Omental fat pad (tissue), 4 donors: ENCODE results near the gene N4BP3. TPM values are rescaled to one million over a fixed set of nuclear protein-coding genes. Genes with fewer than 3 reads are reported as not detected.

ENCODE experiments used
- ATAC-seq: fragments of 150-250 bp; one replicate; pipeline ENCODE4 v1.9.1; 2016; ENCODE audit warnings: mild to moderate bottlenecking, moderate library complexity; ENCODE audit not compliant: low FRiP score
- DNase-seq: peaks from one replicate; pipeline ENCODE4 v3.0.0-alpha.2; 2019; ENCODE audit warnings: low spot score
- CTCF ChIP-seq, 3 donors: fragments of 450-650 bp; IDR thresholded peaks; one replicate each; pipeline ENCODE4 v1.5.1; 2016 to 2017; ENCODE audit warnings: antibody characterized with exemption in 3 of 3, mild to moderate bottlenecking in 3 of 3, moderate library complexity in 2 of 3
- total RNA-seq, 4 donors: library from RNA; depleted of rRNA; stranded (reverse); fragments of >200 nt; gene quantifications; one replicate each; pipeline ENCODE4 v1.1.0, GENCODE V29; 2016

Gene N4BP3
- total RNA-seq, 4 donors from 2014 or later = 0.84 to 3.5 (median 1.4) TPM

- ATAC-seq = no peak
- no peak for DNase-seq
- TF ChIP-seq CTCF (IDR thresholded peaks at IDR 0.05) = no peak
Measured at GRCh38 chr5:178152491-178153444, 39.4 kb downstream of the N4BP3 start.

GRCh38 chr5:178153530-178154340 lies 40.4 kb downstream of the N4BP3 start, which contains the start of gene NHP2:
NHP2 (minus strand) TSS chr5:178153885; CDS start chr5:178153817, 68 bp downstream.
- peak; percentile 100 for ATAC-seq
- peak; percentile 93 for DNase-seq
- TF ChIP-seq CTCF (IDR thresholded peaks at IDR 0.05) = no peak

- no peak for ATAC-seq
- TF ChIP-seq CTCF (IDR thresholded peaks at IDR 0.05) = no peak
- DNase-seq = no peak
Measured at GRCh38 chr5:178155065-178155464, 41.7 kb downstream of the N4BP3 start.

GRCh38 chr5:178160176-178160575 lies 46.8 kb downstream of the N4BP3 start:
- no peak for TF ChIP-seq CTCF (IDR thresholded peaks at IDR 0.05)
- DNase-seq = no peak
- ATAC-seq = no peak

GRCh38 chr5:178162481-178162880 lies 49.1 kb downstream of the N4BP3 start:
- ATAC-seq (no peak), DNase-seq (no peak)
- no peak for TF ChIP-seq CTCF (IDR thresholded peaks at IDR 0.05)

- TF ChIP-seq CTCF (IDR thresholded peaks at IDR 0.05) = peak in 2 of 3 donors; percentile 75 to 97
- ATAC-seq (peak; percentile 95), DNase-seq (peak; percentile 95)
Measured at GRCh38 chr5:178163772-178164735, 50.7 kb downstream of the N4BP3 start.
